NCI-H1092 (cell line): ENCODE results near the gene ADA.

Experiments
- DNase-seq: peaks from one replicate; lab custom pipeline; 2025; lab: John Stamatoyannopoulos, UW

The ADA gene

GRCh38 chr20:44624152-44624551 is 27.3 kb downstream of the ADA start:
- DNase-seq: no peak

GRCh38 chr20:44622501-44623270 is 28.8 kb downstream of the ADA start:
- DNase-seq: no peak

- DNase-seq: no peak
These were observed 29.6 kb downstream of the ADA start for GRCh38 chr20:44621939-44622338.

- no peak for DNase-seq
These were observed 30.2 kb downstream of the ADA start for GRCh38 chr20:44621325-44621724.

- no peak for DNase-seq
These were observed 31.5 kb downstream of the ADA start for GRCh38 chr20:44620030-44620429.

GRCh38 chr20:44619294-44619693 is 32.2 kb downstream of the ADA start:
- DNase-seq: no peak

- peak; percentile 10 for DNase-seq
These were observed 33.2 kb downstream of the ADA start for GRCh38 chr20:44618318-44618731.

GRCh38 chr20:44616604-44616964 is 34.9 kb downstream of the ADA start:
- DNase-seq: no peak

GRCh38 chr20:44615876-44616603 is 35.5 kb downstream of the ADA start:
- DNase-seq: no peak

- DNase-seq: no peak
These were observed 36.2 kb downstream of the ADA start for GRCh38 chr20:44615169-44615791.

- DNase-seq: no peak
These were observed 37.0 kb downstream of the ADA start for GRCh38 chr20:44614525-44614924.

- DNase-seq: no peak
These were observed 37.9 kb downstream of the ADA start for GRCh38 chr20:44613575-44613974.

GRCh38 chr20:44610313-44610962 is 41.1 kb downstream of the ADA start:
- no peak for DNase-seq

- peak; percentile 82 for DNase-seq
These were observed 41.8 kb downstream of the ADA start for GRCh38 chr20:44609516-44610312.

GRCh38 chr20:44609006-44609515 is 42.4 kb downstream of the ADA start:
- no peak for DNase-seq

GRCh38 chr20:44606725-44607441 is 44.6 kb downstream of the ADA start:
- no peak for DNase-seq

GRCh38 chr20:44603327-44603726 is 48.2 kb downstream of the ADA start:
- no peak for DNase-seq

- DNase-seq: no peak
These were observed 49.7 kb downstream of the ADA start for GRCh38 chr20:44601801-44602204.

- DNase-seq: no peak
These were observed 50.2 kb downstream of the ADA start for GRCh38 chr20:44601236-44601671.

- DNase-seq: no peak
These were observed 50.7 kb downstream of the ADA start for GRCh38 chr20:44600758-44601201.

GRCh38 chr20:44600301-44600700 is 51.2 kb downstream of the ADA start:
- DNase-seq: no peak
